Thyroid gland (tissue), 4 donors: Measurements from ENCODE around the gene ZIC4. TPM values are rescaled to one million over a fixed set of nuclear protein-coding genes. Genes with fewer than 3 reads are reported as not detected.

Experiments used
- DNase-seq, 2 donors: peaks; one replicate each; pipeline ENCODE4 v3.0.0-alpha.2; 2019
- H3K27ac ChIP-seq, 3 donors: fragments of 200-600 bp; sonication (generic); 1 replicate in 2 of 3; 2 replicates in 1 of 3; pipeline ENCODE4 v1.5.1; 2016 to 2019; ENCODE audit warnings: mild to moderate bottlenecking in 1 of 3, moderate library complexity in 1 of 3
- H3K27me3 ChIP-seq: fragments of 200-600 bp; sonication (generic); one replicate; pipeline ENCODE4 v1.5.1; 2019
- H3K36me3 ChIP-seq, 2 donors: fragments of 200-600 bp; sonication (generic); one replicate each; pipeline ENCODE4 v1.5.1; 2016 to 2019
- H3K4me1 ChIP-seq, 2 donors: fragments of 200-600 bp; sonication (generic); one replicate each; pipeline ENCODE4 v1.5.1; 2017 to 2019
- H3K4me3 ChIP-seq, 3 donors: fragments of 200-600 bp; sonication (generic); replicated peaks in 1 of 3; 1 replicate in 2 of 3; 2 replicates in 1 of 3; pipeline ENCODE4 v1.5.1; 2016; ENCODE audit warnings: mild to moderate bottlenecking in 1 of 3
- H3K9me3 ChIP-seq: fragments of 200-600 bp; sonication (generic); one replicate; pipeline ENCODE4 v1.5.1; 2017
- POLR2A ChIP-seq, 2 donors: fragments of 450-650 bp; IDR thresholded peaks; one replicate each; pipeline ENCODE4 v1.6.1; 2017; ENCODE audit warnings: antibody characterized with exemption in 2 of 2, mild to moderate bottlenecking in 2 of 2, moderate library complexity in 1 of 2
- WGBS, 2 donors: methylation state at CpG; one replicate each; pipeline ENCODE4 v1.1.5; 2017; 5-methylcytosine and 5-hydroxymethylcytosine counted together
- intact Hi-C: fragments of 100-400 bp; cut with DNase I; formaldehyde crosslinking; loops from one replicate; pipeline ENCODE4 v1.15.1; 2023
- total RNA-seq, 4 donors: library from RNA; depleted of rRNA; stranded (reverse); fragments of >200 nt; gene quantifications; one replicate each; pipeline ENCODE4 v1.2.3, GENCODE V29; 2016
- TF ChIP-seq, protein P1 (sequence below), 6 experiments: fragments of 200-600 bp in 3 of 6; fragments of 450-650 bp in 3 of 6; sonication (generic) in 3 of 6; IDR thresholded peaks; one replicate each; pipeline ENCODE4 v1.5.1; 2016 to 2019; ENCODE audit warnings: antibody characterized with exemption in 6 of 6, mild to moderate bottlenecking in 2 of 6, inconsistent platforms in 1 of 6, moderate library complexity in 1 of 6

The ZIC4 gene
- total RNA-seq, 4 donors from 2014 or later: not detected

DNA sequence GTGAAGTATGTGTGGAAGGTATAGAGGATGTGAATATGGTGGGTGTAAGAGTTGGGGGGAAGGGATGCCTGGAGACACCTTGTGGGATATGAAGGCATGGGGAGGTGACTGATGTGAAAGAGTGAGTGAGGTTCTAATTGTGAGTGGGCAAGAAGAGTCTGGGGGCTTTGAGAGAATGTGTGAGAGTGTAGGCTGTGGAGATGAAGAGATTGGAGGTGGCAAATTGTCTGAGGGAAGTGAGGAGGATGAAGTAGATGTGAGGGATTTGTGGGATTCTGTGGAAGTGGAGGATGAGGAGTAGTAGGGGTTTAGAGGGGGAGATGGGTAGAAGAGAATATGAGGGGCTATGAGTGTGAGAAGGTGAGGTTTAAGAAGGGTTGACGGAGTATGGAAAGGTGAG is 41.6 kb downstream of the ZIC4 start:
- 32 to 42% methylated on average over 1 of the region's 1 CpG for WGBS, 2 donors
- no peaks in the 10 kb centered on the region for H3K36me3 ChIP-seq
- H3K4me1 ChIP-seq: no peaks in the 10 kb centered on the region
- intact Hi-C loops: no loop called here
- no peak overlapping the region for H3K4me3 ChIP-seq
- DNase-seq: no peak
- no peak for TF ChIP-seq POLR2A (IDR thresholded peaks at IDR 0.05)
- TF ChIP-seq, protein P1, sequence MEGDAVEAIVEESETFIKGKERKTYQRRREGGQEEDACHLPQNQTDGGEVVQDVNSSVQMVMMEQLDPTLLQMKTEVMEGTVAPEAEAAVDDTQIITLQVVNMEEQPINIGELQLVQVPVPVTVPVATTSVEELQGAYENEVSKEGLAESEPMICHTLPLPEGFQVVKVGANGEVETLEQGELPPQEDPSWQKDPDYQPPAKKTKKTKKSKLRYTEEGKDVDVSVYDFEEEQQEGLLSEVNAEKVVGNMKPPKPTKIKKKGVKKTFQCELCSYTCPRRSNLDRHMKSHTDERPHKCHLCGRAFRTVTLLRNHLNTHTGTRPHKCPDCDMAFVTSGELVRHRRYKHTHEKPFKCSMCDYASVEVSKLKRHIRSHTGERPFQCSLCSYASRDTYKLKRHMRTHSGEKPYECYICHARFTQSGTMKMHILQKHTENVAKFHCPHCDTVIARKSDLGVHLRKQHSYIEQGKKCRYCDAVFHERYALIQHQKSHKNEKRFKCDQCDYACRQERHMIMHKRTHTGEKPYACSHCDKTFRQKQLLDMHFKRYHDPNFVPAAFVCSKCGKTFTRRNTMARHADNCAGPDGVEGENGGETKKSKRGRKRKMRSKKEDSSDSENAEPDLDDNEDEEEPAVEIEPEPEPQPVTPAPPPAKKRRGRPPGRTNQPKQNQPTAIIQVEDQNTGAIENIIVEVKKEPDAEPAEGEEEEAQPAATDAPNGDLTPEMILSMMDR (IDR thresholded peaks at IDR 0.05): no peak
- H3K27ac ChIP-seq: no peak overlapping the region
- H3K27me3 ChIP-seq: peaks cover 25% of the 10 kb centered on the region
- H3K9me3 ChIP-seq: no peaks in the 10 kb centered on the region

DNA sequence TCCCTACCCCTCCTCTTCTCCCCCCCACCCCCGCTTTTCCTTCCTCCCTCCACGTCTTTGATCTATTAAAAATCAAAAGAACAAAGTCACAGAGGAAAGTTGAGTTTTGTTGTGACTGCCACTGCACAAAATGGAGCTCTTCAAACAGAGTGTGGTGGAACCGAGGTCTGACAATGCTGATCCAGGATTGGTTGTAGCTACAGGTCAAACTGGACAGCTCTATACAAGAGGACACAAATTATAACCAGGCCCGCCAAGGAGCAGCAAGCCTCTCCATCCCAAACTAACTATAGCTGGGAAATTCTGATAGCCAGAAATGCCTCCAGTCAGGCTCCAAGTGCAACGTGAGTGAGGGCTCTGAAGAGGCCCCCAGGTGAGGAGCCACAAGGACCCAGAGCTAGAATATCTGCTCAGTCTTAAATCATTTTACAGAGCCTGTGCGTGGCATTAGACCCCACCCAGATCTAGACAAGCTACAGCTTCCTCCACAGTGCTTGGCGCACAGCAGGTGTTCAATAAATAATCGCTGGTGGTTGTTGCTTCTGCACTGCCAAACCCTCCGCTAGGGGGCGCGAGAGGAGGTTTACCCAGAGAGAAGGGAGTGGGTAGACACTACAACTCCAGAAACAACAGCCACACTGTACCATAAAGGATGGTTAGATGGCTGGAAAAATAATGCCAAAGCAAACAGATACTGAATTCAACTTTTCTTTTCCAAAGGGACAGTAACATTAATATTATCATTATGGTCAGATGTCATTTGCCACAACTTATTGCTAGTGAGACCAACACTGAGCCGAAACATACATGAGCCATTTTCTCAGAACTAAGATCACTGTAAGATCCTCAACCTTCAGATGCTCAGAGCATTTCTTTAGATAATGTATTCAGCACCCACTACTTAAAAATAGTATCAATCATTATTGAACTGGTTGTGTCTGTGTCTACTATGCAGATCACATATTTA is 44.6 kb downstream of the ZIC4 start:
- peak in 1 of 2 donors; percentile 8 for DNase-seq
- Histone ChIP-seq H3K36me3 (no peaks in the 10 kb centered on the region), H3K4me1 (no peaks in the 10 kb centered on the region), H3K27ac (no peak overlapping the region), H3K4me3 (no peak overlapping the region), H3K27me3 (peaks cover 36% of the 10 kb centered on the region), H3K9me3 (no peaks in the 10 kb centered on the region)
- intact Hi-C loops: no loop called here
- TF ChIP-seq POLR2A (IDR thresholded peaks at IDR 0.05): no peak
- TF ChIP-seq, protein P1 (IDR thresholded peaks at IDR 0.05): peak in 2 of 6 experiments; percentile 24 to 26
- 10 to 13% methylated on average over 12 of the region's 12 CpGs for WGBS, 2 donors

DNA sequence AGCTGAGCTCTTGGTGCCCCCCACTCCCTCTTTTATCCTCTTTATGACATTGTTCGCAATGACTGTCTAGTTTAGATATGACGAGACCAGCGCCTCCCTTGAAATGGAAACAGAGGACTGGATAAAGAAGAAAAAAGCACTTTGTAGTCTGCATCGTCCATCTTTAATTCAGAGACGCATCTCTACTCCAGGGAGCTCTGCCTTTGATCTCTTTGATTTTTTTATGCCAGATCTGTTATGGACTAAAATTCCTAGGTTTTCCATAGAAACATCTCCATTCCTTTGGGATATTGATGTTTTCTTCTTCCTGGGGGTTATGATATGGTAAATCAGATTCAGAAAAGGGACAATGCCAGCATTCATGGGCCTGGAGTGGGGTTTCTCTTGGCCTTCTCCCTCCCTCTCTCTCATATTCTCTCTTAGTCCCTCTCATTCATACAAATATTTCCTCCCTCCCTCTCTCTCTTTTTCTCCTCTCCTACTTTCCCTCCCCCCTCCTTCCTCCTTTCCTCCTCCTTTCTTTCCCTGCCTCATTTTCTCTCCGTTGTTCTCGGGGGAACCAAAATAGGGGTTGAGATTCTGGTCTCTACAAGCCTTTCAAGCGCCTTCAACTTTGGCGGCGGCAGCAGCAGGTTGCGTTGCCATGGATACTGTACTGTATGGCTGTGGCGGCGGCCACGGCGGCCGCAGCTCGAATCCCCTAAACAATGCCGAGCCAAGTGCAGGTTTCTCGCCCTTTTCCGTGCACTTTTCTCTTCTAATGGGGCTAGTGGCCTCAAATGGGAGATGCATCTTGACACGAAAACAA is 45.5 kb downstream of the ZIC4 start:
- intact Hi-C loops: no loop called here
- no peak for TF ChIP-seq POLR2A (IDR thresholded peaks at IDR 0.05)
- TF ChIP-seq, protein P1 (IDR thresholded peaks at IDR 0.05): no peak
- H3K27ac ChIP-seq: no peak overlapping the region
- no peaks in the 10 kb centered on the region for H3K4me1 ChIP-seq
- peaks cover 40% of the 10 kb centered on the region for H3K27me3 ChIP-seq
- no peaks in the 10 kb centered on the region for H3K9me3 ChIP-seq
- no peak for DNase-seq
- no peaks in the 10 kb centered on the region for H3K36me3 ChIP-seq
- no peak overlapping the region for H3K4me3 ChIP-seq
- WGBS, 2 donors: 6 to 7% methylated on average over 21 of the region's 21 CpGs

DNA sequence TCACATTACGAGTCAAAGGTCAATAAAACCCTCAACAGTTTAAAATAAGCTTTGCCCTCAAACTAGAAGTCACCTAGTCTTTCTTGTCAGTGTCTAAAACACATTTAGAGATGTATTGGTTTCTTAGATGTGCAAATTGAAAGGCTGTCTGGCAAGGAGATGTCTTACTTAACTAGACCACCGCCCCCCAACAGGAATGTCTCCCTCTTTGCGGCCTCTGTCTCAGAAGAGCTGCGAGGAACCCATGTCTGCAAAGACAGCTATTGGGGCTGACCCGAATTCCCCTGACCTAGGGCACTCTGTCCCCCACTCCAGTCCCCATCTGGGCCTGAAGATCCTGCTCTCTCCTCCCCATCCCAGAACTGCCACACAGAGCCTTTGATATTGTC is 46.3 kb downstream of the ZIC4 start:
- TF ChIP-seq, protein P1 (IDR thresholded peaks at IDR 0.05): no peak
- TF ChIP-seq POLR2A (IDR thresholded peaks at IDR 0.05): no peak
- no peak for DNase-seq
- Histone ChIP-seq H3K36me3 (no peaks in the 10 kb centered on the region), H3K4me3 (no peak overlapping the region), H3K27me3 (peaks cover 43% of the 10 kb centered on the region), H3K27ac (no peak overlapping the region), H3K9me3 (no peaks in the 10 kb centered on the region), H3K4me1 (no peaks in the 10 kb centered on the region)
- 23 to 27% methylated on average over 5 of the region's 5 CpGs for WGBS, 2 donors
- intact Hi-C loops: no loop called here
